Measurements from ENCODE around the gene PEX12.
"Not testable (repeated sequence)": the region's sequence is repeated elsewhere in the genome, so short reads cannot be mapped to it uniquely, and the experiment has no call there.

PEX12 gene

DNA sequence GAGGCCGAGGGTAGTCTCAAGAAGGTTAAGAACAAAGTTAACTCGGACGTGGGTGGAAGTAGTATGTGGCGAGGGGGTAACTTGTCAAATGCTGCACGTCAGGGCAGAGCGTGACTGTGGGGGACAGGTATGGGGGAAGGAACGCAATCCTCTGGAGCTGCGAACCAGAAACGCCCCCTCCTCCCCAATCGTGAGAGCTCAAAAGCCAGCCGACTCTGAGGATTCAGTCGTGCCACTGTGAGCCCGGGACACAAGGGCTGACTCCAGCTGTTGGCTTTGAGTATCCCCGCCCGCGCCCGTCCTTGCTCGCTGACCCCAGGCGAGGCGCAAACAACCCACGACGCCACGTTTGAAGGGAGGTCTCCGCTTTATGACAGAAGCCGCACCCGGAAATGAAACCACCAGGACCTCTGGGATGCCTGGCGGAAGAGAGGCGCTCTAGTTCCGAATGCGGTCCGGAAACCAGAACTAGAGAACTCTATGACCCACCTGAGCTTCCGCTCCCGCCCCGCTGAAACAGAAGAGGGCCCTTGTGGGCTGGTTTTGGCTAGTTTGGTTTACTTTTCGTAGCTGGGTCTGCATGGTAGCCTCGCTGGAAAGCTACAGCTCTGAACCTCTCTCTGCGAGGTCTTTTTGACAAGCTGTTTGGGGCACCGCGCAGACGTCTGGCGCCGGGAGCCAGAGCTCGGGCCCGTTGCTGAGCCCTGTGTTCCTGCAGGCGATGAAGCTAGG is at the start of gene PEX12:
TSS of gene PEX12 (minus strand) at position 375 of the 732 bp plus-strand sequence. CDS start 550 bp downstream, outside the sequence.
- DNase-seq, result peak; percentile 91

DNA sequence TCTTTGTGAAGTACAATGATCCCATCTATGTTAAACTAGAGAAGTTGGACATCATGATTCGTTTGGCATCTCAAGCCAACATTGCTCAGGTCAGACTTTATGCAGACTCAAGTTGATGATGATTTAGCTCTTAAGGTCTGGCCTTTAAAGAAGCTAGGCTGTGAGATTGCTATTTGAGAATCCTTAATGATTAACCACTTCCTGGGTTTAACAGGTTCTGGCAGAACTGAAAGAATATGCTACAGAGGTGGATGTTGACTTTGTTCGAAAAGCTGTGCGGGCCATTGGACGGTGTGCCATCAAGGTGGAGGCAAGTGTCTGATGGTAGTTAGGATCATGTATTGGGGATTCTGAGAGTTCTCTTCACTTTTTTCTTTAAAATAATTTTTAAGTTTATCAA is 49.0 kb upstream of the PEX12 start:
- no peak for DNase-seq

- no peak for DNase-seq
Measured at GRCh38 chr17:35621768-35622167, 43.4 kb upstream of the PEX12 start.

GRCh38 chr17:35618628-35619027 is 40.3 kb upstream of the PEX12 start:
- no peak for DNase-seq

DNA sequence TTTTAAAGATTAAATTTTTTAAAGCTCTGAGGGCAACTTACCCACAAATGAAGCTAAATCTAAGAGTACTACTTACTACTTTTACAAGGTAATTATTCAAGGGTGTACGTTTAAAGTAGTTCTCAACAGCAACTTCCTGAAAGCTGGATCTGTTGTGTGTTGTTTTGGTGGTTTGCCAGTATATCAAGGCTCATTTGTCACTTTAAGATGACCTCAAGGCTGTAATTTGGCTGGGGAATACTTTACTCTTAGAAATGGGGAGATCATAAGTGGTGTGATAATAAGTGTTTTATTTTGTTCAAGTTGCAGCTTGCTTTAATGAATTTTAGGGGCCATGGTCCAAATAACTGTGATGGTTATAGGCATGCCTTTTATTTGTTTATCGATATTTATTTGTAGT is 39.1 kb upstream of the PEX12 start:
- no peak for DNase-seq

DNA sequence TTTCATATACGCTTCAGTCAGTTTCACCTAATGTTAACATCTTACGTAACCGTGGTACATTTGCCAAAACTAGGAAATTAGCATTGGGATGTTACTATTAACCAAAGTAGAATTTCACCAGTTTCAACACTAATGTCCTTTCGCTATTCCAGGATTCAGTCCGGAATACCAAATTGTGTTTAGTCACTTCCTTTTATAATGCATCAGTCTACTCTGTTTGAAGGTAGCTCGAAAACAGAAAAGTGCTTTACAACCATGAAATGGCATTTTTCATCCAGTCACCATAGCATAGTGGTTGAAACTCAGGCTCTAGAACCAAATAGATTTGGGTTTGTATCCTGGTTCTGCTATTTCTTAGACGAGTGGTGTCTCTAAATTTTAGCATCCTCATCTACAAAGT is 38.2 kb upstream of the PEX12 start:
- DNase-seq, result no peak

DNA sequence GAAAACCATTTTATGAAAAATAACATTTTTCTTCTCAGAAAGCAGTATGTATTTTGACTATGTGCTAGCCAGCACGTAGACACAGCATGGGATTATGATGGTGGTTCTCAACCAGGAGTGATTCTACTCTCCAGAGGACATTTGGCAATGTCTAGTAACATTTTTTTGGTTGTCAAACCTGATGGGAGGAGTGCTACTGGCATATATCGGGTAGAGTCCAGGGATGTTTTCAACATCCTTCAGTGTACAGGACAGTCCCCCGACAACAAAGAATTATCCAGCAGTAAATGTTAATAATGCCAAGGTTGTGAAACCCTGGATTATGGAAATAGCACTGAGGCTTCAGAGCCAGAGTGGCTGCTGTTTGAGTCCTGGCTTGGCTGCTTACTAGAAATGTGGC is 36.4 kb upstream of the PEX12 start:
- DNase-seq, result peak; percentile 18

- DNase-seq, result peak; percentile 47
Measured at GRCh38 chr17:35612924-35613521, 34.7 kb upstream of the PEX12 start.

- not testable (repeated sequence) for DNase-seq
Measured at GRCh38 chr17:35610746-35611145, 32.4 kb upstream of the PEX12 start.

- no peak for DNase-seq
Measured at GRCh38 chr17:35609831-35610230, 31.5 kb upstream of the PEX12 start.

DNA sequence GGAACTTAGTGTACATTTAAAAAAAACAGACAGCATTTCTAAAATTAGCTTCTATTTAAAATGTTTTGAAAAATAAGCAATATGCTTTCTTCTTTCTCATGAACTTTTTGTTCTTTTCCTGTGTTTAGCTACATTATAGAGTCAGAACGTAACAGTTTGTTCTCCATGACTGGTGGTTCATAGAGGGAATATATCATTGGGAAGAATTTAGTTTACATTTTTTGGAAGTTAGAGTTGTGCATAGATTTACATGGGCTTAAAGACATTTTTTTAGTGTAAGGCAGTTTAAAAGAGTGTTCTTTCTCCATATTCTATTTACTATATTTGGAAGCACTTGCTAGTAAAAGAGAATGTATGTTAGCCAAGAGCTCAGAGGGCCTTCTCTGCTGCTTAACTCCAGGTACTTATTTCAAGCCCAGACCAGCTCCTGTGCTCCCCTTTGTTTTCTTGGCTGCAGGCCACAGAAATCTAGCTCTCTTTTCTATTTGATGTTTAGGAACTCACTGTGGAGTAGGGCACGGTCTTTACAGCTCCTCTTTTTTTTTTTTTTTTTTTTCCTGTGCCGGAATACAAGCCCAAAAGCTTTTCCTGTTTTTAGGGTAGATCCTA is 29.0 kb upstream of the PEX12 start:
- DNase-seq, result no peak

DNA sequence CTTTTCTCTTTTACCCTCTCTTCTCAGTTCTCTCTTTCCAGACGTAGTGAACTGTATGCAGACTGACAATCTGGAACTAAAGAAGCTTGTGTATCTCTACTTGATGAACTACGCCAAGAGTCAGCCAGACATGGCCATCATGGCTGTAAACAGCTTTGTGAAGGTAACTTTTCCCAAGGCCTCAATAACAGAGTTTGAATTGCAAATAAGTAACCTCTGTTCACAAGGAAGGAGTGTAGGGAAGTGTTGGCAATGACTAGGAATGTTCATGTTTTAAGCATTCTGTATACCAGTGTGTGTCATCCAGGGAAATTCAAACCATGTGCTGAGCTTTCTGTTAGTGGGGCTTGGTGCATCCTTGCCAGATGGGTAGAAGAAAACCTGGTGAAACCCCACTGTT is 27.3 kb upstream of the PEX12 start:
- DNase-seq, result peak; percentile 26

- DNase-seq, result no peak
Measured at GRCh38 chr17:35603674-35604073, 25.3 kb upstream of the PEX12 start.

- DNase-seq, result no peak
Measured at GRCh38 chr17:35597604-35598003, 19.2 kb upstream of the PEX12 start.

- DNase-seq, result no peak
Measured at GRCh38 chr17:35596530-35597233, 18.3 kb upstream of the PEX12 start.

DNA sequence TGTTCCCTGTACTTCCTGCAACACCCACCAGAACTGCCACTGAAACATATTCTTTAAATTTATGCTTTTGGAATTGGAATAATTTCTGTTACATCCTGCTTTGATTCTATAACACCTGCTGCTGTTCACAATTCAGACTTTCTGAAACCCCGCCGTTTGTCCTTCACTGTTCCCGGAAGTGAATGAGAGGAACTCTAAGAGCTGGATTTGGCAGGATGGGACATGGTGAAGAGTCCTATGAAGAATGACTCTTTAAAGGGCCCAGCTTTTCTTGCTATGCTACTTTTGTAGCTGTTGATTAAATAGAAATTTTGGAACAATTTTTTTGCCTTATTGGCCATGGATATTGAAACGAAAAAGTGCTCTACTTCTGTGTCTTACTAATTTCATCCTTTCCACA is 17.7 kb upstream of the PEX12 start:
- DNase-seq, result no peak

DNA sequence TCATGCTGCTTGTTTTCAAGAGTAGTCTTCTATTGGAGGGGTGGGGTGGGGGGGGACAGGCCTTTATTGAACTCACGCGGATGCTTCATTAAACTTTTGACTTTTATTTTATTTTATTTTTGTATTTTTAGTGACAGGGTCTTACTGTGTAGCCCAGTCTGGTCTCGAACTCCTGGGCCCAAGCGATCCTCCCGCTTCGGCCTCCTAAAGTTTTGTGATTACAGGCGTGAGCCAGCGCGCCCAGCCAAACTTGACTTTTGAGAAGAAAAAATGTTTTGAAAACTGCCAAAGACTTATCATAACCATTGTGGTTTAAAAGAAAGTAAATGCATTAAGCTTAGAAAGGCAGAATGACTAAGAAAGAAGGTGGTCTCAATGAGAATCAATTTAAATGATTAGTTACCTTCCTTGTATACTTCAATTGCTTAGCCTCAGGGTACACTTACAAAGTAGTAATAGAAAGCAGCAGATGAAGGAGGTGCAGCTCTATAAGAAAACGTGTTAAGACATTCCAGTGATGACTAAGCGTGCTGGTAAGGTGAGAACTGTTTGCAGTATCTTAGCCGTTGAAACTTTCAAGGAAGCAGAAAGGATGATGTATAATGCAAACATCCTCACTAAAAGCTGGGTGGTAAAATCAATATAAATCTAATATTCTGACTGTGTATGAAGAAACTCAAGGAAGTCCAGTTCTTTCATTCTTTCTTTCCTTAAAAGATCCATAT is 10.0 kb upstream of the PEX12 start:
- DNase-seq, result peak; percentile 75

- peak; percentile 96 for DNase-seq
Measured at GRCh38 chr17:35587074-35587961, 8.9 kb upstream of the PEX12 start, which contains the start of gene AP2B1. Gene AP2B1 (plus strand): TSS chr17:35587322. CDS start chr17:35594031, 6,709 bp downstream.

GRCh38 chr17:35586569-35587073 is 8.2 kb upstream of the PEX12 start:
- DNase-seq, result no peak

GRCh38 chr17:35584061-35584460 is 5.7 kb upstream of the PEX12 start:
- DNase-seq, result no peak

DNA sequence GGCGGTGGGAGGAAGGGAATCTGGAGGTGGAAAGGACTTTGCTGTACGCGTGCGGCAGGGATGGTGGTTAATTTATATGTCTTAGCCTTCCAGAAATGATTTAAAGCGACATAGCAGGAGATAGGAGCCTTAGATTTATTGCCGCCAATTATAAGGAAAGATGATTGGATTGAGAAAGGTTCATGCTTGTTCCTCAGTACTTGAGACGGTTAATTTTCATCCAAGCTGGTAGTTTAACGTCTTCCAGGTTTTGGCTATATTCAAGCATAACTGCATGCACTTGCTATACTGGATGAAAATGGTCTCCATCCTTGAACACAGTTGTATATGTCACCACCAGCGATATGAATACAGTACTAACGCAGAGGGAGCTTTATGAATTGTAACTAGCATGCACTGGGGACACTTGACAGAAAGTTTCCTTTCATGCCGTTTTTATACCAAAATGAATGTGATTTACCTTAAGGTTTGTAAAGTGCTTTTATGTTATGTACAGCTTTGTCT is 610 bp upstream of the PEX12 start:
- no peak for DNase-seq
